Neural cell (in vitro differentiated cells): Measurements from ENCODE around the gene MPND. TPM values are rescaled to one million over a fixed set of nuclear protein-coding genes. Genes with fewer than 3 reads are reported as not detected.

Experiments
- H2AFZ ChIP-seq: fragments of 200-600, 300-800 bp; sonication (generic), shearing (Covaris generic); 2 replicates; pipeline ENCODE4 v1.6.0; 2014; ENCODE audit warnings: low read depth, mild to moderate bottlenecking, antibody characterized with exemption, low read length, moderate library complexity
- H3F3A ChIP-seq: fragments of 200-600 bp; shearing (Covaris generic); 2 replicates; pipeline ENCODE4 v1.6.1; 2016; ENCODE audit warnings: mild to moderate bottlenecking, moderate library complexity, mixed read lengths, antibody characterized with exemption, low read length; ENCODE audit not compliant: insufficient read depth, poor library complexity, severe bottlenecking
- H3K27ac ChIP-seq: fragments of 200-600, 300-800 bp; sonication (generic), shearing (Covaris generic); 2 replicates; pipeline ENCODE4 v1.5.1; 2014; ENCODE audit warnings: mild to moderate bottlenecking, low read length, moderate library complexity
- H3K27me3 ChIP-seq: fragments of 300-800, 200-600 bp; sonication (generic), shearing (Covaris generic); 2 replicates; pipeline ENCODE4 v1.6.0; 2014; ENCODE audit warnings: mild to moderate bottlenecking, low read depth, low read length, moderate library complexity; ENCODE audit not compliant: insufficient read depth
- H3K36me3 ChIP-seq: fragments of 300-800, 200-600 bp; sonication (generic), shearing (Covaris generic); 2 replicates; pipeline ENCODE4 v1.5.1; 2014; ENCODE audit warnings: mild to moderate bottlenecking, antibody characterized with exemption, low read length, moderate library complexity; ENCODE audit not compliant: insufficient read depth
- H3K4me2 ChIP-seq: fragments of 300-800, 200-600 bp; sonication (generic), shearing (Covaris generic); 2 replicates; pipeline ENCODE4 v1.6.0; 2014; ENCODE audit warnings: mild to moderate bottlenecking, low read length
- H3K4me3 ChIP-seq: fragments of 300-800, 200-600 bp; sonication (generic), shearing (Covaris generic); 2 replicates; pipeline ENCODE4 v1.5.1; 2014; ENCODE audit warnings: mild to moderate bottlenecking, low read length, moderate library complexity
- H3K79me2 ChIP-seq: fragments of 200-600 bp; shearing (Covaris generic); replicated peaks from 2 replicates; pipeline ENCODE4 v1.6.0; 2014; ENCODE audit warnings: mild to moderate bottlenecking, low read length, moderate library complexity; ENCODE audit not compliant: insufficient read depth
- H3K9ac ChIP-seq: fragments of 300-800, 200-600 bp; sonication (generic), shearing (Covaris generic); 2 replicates; pipeline ENCODE4 v1.6.1; 2016; ENCODE audit warnings: mild to moderate bottlenecking, low read length, mixed read lengths
- H3K9me2 ChIP-seq: fragments of 200-600 bp; shearing (Covaris generic); 2 replicates; pipeline ENCODE4 v1.6.1; 2016; ENCODE audit warnings: mild to moderate bottlenecking, low read length, mixed read lengths; ENCODE audit not compliant: insufficient read depth
- H3K9me3 ChIP-seq: fragments of 200-600, 300-800 bp; sonication (generic), shearing (Covaris generic); 2 replicates; pipeline ENCODE4 v1.6.1; 2016; ENCODE audit warnings: mild to moderate bottlenecking, mixed run types, low read length, moderate library complexity, mixed read lengths
- H4K20me1 ChIP-seq: fragments of 200-600 bp; shearing (Covaris generic); 2 replicates; pipeline ENCODE4 v1.6.1; 2016; ENCODE audit warnings: mild to moderate bottlenecking, mixed run types; ENCODE audit not compliant: insufficient read depth
- EP300 ChIP-seq: fragments of 450-650 bp; conservative IDR thresholded peaks from 2 replicates; pipeline ENCODE4 v1.6.1; 2014; ENCODE audit warnings: antibody characterized with exemption, mild to moderate bottlenecking, moderate library complexity; ENCODE audit not compliant: poor library complexity, severe bottlenecking
- EZH2 ChIP-seq: fragments of 200-600, 300-800 bp; shearing (Covaris generic), sonication (generic); IDR thresholded peaks from 2 replicates; pipeline ENCODE4 v1.6.1; 2014; ENCODE audit warnings: antibody characterized with exemption, low read length, borderline replicate concordance, mild to moderate bottlenecking; ENCODE audit not compliant: insufficient read depth, poor library complexity, severe bottlenecking
- MXI1 ChIP-seq: fragments of 450-650 bp; conservative IDR thresholded peaks from 2 replicates; pipeline ENCODE4 v1.6.1; 2014; ENCODE audit warnings: antibody characterized with exemption, mild to moderate bottlenecking; ENCODE audit not compliant: poor library complexity, severe bottlenecking
- POLR2AphosphoS5 ChIP-seq: IDR thresholded peaks from 2 replicates; pipeline ENCODE4 v1.6.1; 2012
- RAD21 ChIP-seq: fragments of 450-650 bp; conservative IDR thresholded peaks from 2 replicates; pipeline ENCODE4 v1.6.1; 2014; ENCODE audit warnings: antibody characterized with exemption, mild to moderate bottlenecking, moderate library complexity
- SMC3 ChIP-seq: fragments of 450-650 bp; conservative IDR thresholded peaks from 2 replicates; pipeline ENCODE4 v1.6.1; 2014; ENCODE audit warnings: antibody characterized with exemption, mild to moderate bottlenecking, moderate library complexity; ENCODE audit not compliant: poor library complexity
- TAF1 ChIP-seq: IDR thresholded peaks from 2 replicates; pipeline ENCODE4 v1.6.1; 2012; ENCODE audit warnings: low read depth
- polyA plus RNA-seq: library from polyadenylated mRNA; depleted of rRNA; stranded (reverse); fragments of >200 nt; gene quantifications from 2 replicates; pipeline ENCODE4 v1.2.3, GENCODE V29; 2014
- TF ChIP-seq, protein P1 (sequence below): IDR thresholded peaks from 2 replicates; pipeline ENCODE4 v1.6.1; 2012; ENCODE audit warnings: borderline replicate concordance
- TF ChIP-seq, protein P2 (sequence below): fragments of 450-650 bp; IDR thresholded peaks from 2 replicates; pipeline ENCODE4 v1.5.1; 2014; ENCODE audit warnings: antibody characterized with exemption, mild to moderate bottlenecking, moderate library complexity; ENCODE audit not compliant: poor library complexity, severe bottlenecking

Gene MPND
- polyA plus RNA-seq, 1 donor from 2014 or later, result 34.8 TPM

- Histone ChIP-seq H3K9me2 (no peaks in the 10 kb centered on the region), H3K9me3 (no peaks in the 10 kb centered on the region), H3K4me2 (no peak overlapping the region), H3F3A (no peaks in the 10 kb centered on the region), H3K27ac (no peak overlapping the region), H3K4me3 (no peak overlapping the region), H3K36me3 (no peaks in the 10 kb centered on the region), H3K27me3 (no peaks in the 10 kb centered on the region), H3K9ac (no peak overlapping the region), H3K79me2 (no peaks in the 10 kb centered on the region), H4K20me1 (no peaks in the 10 kb centered on the region), H2AFZ (no peak overlapping the region)
- TF ChIP-seq EP300 (no peak), RAD21 (no peak), SMC3 (no peak), MXI1 (no peak), POLR2AphosphoS5 (no peak), EZH2 (no peak), TAF1 (no peak)
- TF ChIP-seq, protein P1, sequence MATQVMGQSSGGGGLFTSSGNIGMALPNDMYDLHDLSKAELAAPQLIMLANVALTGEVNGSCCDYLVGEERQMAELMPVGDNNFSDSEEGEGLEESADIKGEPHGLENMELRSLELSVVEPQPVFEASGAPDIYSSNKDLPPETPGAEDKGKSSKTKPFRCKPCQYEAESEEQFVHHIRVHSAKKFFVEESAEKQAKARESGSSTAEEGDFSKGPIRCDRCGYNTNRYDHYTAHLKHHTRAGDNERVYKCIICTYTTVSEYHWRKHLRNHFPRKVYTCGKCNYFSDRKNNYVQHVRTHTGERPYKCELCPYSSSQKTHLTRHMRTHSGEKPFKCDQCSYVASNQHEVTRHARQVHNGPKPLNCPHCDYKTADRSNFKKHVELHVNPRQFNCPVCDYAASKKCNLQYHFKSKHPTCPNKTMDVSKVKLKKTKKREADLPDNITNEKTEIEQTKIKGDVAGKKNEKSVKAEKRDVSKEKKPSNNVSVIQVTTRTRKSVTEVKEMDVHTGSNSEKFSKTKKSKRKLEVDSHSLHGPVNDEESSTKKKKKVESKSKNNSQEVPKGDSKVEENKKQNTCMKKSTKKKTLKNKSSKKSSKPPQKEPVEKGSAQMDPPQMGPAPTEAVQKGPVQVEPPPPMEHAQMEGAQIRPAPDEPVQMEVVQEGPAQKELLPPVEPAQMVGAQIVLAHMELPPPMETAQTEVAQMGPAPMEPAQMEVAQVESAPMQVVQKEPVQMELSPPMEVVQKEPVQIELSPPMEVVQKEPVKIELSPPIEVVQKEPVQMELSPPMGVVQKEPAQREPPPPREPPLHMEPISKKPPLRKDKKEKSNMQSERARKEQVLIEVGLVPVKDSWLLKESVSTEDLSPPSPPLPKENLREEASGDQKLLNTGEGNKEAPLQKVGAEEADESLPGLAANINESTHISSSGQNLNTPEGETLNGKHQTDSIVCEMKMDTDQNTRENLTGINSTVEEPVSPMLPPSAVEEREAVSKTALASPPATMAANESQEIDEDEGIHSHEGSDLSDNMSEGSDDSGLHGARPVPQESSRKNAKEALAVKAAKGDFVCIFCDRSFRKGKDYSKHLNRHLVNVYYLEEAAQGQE, result no peak
- TF ChIP-seq, protein P2, sequence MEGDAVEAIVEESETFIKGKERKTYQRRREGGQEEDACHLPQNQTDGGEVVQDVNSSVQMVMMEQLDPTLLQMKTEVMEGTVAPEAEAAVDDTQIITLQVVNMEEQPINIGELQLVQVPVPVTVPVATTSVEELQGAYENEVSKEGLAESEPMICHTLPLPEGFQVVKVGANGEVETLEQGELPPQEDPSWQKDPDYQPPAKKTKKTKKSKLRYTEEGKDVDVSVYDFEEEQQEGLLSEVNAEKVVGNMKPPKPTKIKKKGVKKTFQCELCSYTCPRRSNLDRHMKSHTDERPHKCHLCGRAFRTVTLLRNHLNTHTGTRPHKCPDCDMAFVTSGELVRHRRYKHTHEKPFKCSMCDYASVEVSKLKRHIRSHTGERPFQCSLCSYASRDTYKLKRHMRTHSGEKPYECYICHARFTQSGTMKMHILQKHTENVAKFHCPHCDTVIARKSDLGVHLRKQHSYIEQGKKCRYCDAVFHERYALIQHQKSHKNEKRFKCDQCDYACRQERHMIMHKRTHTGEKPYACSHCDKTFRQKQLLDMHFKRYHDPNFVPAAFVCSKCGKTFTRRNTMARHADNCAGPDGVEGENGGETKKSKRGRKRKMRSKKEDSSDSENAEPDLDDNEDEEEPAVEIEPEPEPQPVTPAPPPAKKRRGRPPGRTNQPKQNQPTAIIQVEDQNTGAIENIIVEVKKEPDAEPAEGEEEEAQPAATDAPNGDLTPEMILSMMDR, result no peak
These were observed 35.5 kb downstream of the MPND start for GRCh38 chr19:4378886-4379285.

DNA sequence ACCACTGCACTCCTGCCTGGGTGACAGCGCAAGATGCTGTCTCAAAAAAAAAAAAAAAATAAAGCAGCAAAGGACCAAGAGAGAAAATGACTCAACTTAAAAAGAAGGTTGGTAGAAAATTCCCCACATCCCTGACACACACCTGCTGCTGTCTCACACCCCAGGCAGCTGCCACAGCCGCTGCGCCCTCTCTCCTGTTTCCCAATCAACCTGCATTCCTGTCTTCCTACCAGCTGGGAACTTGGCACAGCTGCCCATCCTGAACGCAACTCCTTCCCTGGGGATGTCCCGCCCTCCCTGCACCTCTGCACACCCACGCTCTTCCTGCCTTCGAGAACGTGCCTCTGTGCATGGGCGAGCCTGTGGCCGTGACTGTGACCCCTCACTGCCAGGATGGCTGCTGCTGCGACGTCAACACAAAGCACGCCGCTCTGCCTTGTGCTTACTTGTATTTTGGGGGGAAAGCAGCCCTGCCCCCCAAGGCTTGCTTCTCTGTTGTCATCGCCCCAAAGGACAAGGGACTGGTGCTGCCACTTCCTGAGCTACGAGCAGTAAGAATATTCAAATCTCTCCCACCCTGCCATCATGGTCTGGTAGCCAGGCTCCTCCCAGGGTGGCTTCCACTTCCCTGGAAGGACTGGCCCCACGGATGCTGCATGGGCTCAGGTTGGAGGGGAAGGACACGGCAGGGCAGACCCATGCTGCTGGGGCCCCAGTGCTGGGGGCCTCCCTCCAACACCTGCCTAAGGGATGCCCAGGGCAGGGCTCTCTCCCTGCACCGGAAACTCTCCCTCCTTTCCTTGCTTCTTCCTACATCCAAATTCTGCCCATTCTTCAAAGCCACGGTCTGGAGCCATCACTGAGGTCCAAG, 36.3 kb downstream of the MPND start:
- no peaks in the 10 kb centered on the region for H4K20me1 ChIP-seq
- no peak overlapping the region for H3K27ac ChIP-seq
- H3K9me3 ChIP-seq, result no peaks in the 10 kb centered on the region
- no peaks in the 10 kb centered on the region for H3K36me3 ChIP-seq
- no peak overlapping the region for H3K9ac ChIP-seq
- H3K9me2 ChIP-seq, result no peaks in the 10 kb centered on the region
- H3K4me2 ChIP-seq, result no peak overlapping the region
- no peak overlapping the region for H2AFZ ChIP-seq
- no peaks in the 10 kb centered on the region for H3K27me3 ChIP-seq
- no peaks in the 10 kb centered on the region for H3K79me2 ChIP-seq
- no peak overlapping the region for H3K4me3 ChIP-seq
- TF ChIP-seq POLR2AphosphoS5 (no peak), EZH2 (no peak), SMC3 (no peak)
- H3F3A ChIP-seq, result no peaks in the 10 kb centered on the region
